SK-N-SH (cell line): ENCODE results near the gene NDUFA6.

Source experiments
- CTCF ChIP-seq: fragments of 200-600 bp; sonication (generic); IDR thresholded peaks from 2 replicates; pipeline ENCODE4 v1.6.1; 2017; ENCODE audit warnings: antibody characterized with exemption, mild to moderate bottlenecking, moderate library complexity
- EP300 ChIP-seq, 2 experiments: IDR thresholded peaks; 2 replicates each; pipeline versions ENCODE4 v1.4.0 to v1.6.1; 2012; ENCODE audit warnings: borderline replicate concordance in 1 of 2, low read depth in 1 of 2, low read length in 1 of 2
- MAX ChIP-seq: IDR thresholded peaks from 2 replicates; pipeline ENCODE4 v1.4.0; 2012; ENCODE audit warnings: low read depth
- MEF2A ChIP-seq: IDR thresholded peaks from 2 replicates; pipeline ENCODE4 v1.4.0; 2012; ENCODE audit warnings: low read depth, borderline replicate concordance
- POLR2AphosphoS5 ChIP-seq: IDR thresholded peaks from 2 replicates; pipeline ENCODE4 v1.6.1; 2012; ENCODE audit warnings: low read depth, low read length
- RFX5 ChIP-seq: IDR thresholded peaks from 2 replicates; pipeline ENCODE4 v1.6.1; 2012; ENCODE audit warnings: mild to moderate bottlenecking, improper control_type of control experiment, low read length
- TAF1 ChIP-seq: IDR thresholded peaks from 2 replicates; pipeline ENCODE4 v1.6.1; 2012; ENCODE audit warnings: low read depth, mild to moderate bottlenecking, low read length, moderate library complexity, borderline replicate concordance
- TF ChIP-seq, protein P1 (sequence below): IDR thresholded peaks from 2 replicates; pipeline ENCODE4 v1.6.1; 2012; ENCODE audit warnings: mild to moderate bottlenecking, low read depth, low read length, moderate library complexity
- TF ChIP-seq, protein P2 (sequence below): fragments of 150-350 bp; IDR thresholded peaks from 2 replicates; pipeline ENCODE4 v1.6.1; 2016; ENCODE audit warnings: mild to moderate bottlenecking, low read depth, low read length

- TF ChIP-seq RFX5 (no peak), CTCF (no peak), POLR2AphosphoS5 (no peak), TAF1 (no peak), MAX (no peak), MEF2A (no peak), EP300 (IDR thresholded peaks at IDR 0.05; ENCODE audit: borderline replicate concordance in 1 of 2, low read depth in 1 of 2, low read length in 1 of 2) (no peak)
- TF ChIP-seq, protein P1, sequence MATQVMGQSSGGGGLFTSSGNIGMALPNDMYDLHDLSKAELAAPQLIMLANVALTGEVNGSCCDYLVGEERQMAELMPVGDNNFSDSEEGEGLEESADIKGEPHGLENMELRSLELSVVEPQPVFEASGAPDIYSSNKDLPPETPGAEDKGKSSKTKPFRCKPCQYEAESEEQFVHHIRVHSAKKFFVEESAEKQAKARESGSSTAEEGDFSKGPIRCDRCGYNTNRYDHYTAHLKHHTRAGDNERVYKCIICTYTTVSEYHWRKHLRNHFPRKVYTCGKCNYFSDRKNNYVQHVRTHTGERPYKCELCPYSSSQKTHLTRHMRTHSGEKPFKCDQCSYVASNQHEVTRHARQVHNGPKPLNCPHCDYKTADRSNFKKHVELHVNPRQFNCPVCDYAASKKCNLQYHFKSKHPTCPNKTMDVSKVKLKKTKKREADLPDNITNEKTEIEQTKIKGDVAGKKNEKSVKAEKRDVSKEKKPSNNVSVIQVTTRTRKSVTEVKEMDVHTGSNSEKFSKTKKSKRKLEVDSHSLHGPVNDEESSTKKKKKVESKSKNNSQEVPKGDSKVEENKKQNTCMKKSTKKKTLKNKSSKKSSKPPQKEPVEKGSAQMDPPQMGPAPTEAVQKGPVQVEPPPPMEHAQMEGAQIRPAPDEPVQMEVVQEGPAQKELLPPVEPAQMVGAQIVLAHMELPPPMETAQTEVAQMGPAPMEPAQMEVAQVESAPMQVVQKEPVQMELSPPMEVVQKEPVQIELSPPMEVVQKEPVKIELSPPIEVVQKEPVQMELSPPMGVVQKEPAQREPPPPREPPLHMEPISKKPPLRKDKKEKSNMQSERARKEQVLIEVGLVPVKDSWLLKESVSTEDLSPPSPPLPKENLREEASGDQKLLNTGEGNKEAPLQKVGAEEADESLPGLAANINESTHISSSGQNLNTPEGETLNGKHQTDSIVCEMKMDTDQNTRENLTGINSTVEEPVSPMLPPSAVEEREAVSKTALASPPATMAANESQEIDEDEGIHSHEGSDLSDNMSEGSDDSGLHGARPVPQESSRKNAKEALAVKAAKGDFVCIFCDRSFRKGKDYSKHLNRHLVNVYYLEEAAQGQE = no peak
- TF ChIP-seq, protein P2, sequence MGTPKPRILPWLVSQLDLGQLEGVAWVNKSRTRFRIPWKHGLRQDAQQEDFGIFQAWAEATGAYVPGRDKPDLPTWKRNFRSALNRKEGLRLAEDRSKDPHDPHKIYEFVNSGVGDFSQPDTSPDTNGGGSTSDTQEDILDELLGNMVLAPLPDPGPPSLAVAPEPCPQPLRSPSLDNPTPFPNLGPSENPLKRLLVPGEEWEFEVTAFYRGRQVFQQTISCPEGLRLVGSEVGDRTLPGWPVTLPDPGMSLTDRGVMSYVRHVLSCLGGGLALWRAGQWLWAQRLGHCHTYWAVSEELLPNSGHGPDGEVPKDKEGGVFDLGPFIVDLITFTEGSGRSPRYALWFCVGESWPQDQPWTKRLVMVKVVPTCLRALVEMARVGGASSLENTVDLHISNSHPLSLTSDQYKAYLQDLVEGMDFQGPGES = no peak
Observed at GRCh38 chr22:42050641-42051180, 39.9 kb downstream of the NDUFA6 start.
